Left ventricle myocardium superior (tissue), 1 donor: ENCODE data around the gene RIMBP2. TPM values are rescaled to one million over a fixed set of nuclear protein-coding genes. Genes with fewer than 3 reads are reported as not detected.
"Not testable (repeated sequence)": the region's sequence is repeated elsewhere in the genome, so short reads cannot be mapped to it uniquely, and the experiment has no call there.

Experiments used
- ATAC-seq: fragments of 200-7000 bp; cut with Tn5 transposase; one replicate; pipeline ENCODE4 v1.9.1; 2020; ENCODE audit warnings: mild to moderate bottlenecking, moderate library complexity
- DNase-seq: peaks from one replicate; pipeline ENCODE4 v3.0.0-alpha.2; 2020
- intact Hi-C: fragments of 100-400 bp; cut with micrococcal nuclease; formaldehyde crosslinking; loops from one replicate; pipeline ENCODE4 v1.11.0; 2022
- total RNA-seq: library from RNA; stranded (reverse); fragmentation: NEBNext Ultra II Directional; extraction: Animal tissue kit (Norgen Biotek cat#: 25700); gene quantifications from one replicate; pipeline ENCODE4 v1.2.1, GENCODE V29; 2021
- donor health status: DM: no; HTN: yes; CAD: no; lungs with severe emphysema.

Gene RIMBP2
- total RNA-seq, 1 donor from 2014 or later: 0.40 TPM

- DNase-seq (no peak), ATAC-seq (no peak)
- intact Hi-C loops: no loop called here
Measured at GRCh38 chr12:130591736-130592135, 124.4 kb downstream of the RIMBP2 start.

- DNase-seq (no peak), ATAC-seq (no peak)
- intact Hi-C loops: no loop called here
Measured at GRCh38 chr12:130590685-130591084, 125.4 kb downstream of the RIMBP2 start.

GRCh38 chr12:130589540-130590317, 126.4 kb downstream of the RIMBP2 start:
- DNase-seq: no peak
- intact Hi-C loops: no loop called here

GRCh38 chr12:130588696-130589539, 127.2 kb downstream of the RIMBP2 start:
- DNase-seq: no peak
- ATAC-seq: no peak
- intact Hi-C loops: no loop called here

More at GRCh38 chr12:130589540-130590317, 126.4 kb downstream of the RIMBP2 start:
- ATAC-seq: no peak

- ATAC-seq (no peak), DNase-seq (no peak)
- intact Hi-C loops: no loop called here
Measured at GRCh38 chr12:130587966-130588365, 128.1 kb downstream of the RIMBP2 start.

GRCh38 chr12:130584475-130584874, 131.6 kb downstream of the RIMBP2 start:
- ATAC-seq, DNase-seq, intact Hi-C loops: not testable (repeated sequence)

GRCh38 chr12:130583800-130584199, 132.3 kb downstream of the RIMBP2 start:
- ATAC-seq (no peak), DNase-seq (no peak)
- intact Hi-C loops: no loop called here

GRCh38 chr12:130583317-130583716, 132.8 kb downstream of the RIMBP2 start:
- intact Hi-C loops: no loop called here
- ATAC-seq (no peak), DNase-seq (no peak)

- ATAC-seq: no peak
- no peak for DNase-seq
- intact Hi-C loops: no loop called here
Measured at GRCh38 chr12:130582286-130582685, 133.8 kb downstream of the RIMBP2 start.

GRCh38 chr12:130581782-130582181, 134.3 kb downstream of the RIMBP2 start:
- intact Hi-C loops: no loop called here
- no peak for DNase-seq
- no peak for ATAC-seq

GRCh38 chr12:130579231-130579630, 136.9 kb downstream of the RIMBP2 start:
- DNase-seq (no peak), ATAC-seq (no peak)
- intact Hi-C loops: no loop called here

GRCh38 chr12:130577351-130577750, 138.7 kb downstream of the RIMBP2 start:
- no peak for ATAC-seq
- no peak for DNase-seq
- intact Hi-C loops: no loop called here

- no peak for DNase-seq
- ATAC-seq: no peak
- intact Hi-C loops: no loop called here
Measured at GRCh38 chr12:130576371-130576816, 139.7 kb downstream of the RIMBP2 start.

GRCh38 chr12:130574402-130574801, 141.7 kb downstream of the RIMBP2 start:
- ATAC-seq (no peak), DNase-seq (no peak)
- intact Hi-C loops: no loop called here

- intact Hi-C loops: no loop called here
- ATAC-seq (no peak), DNase-seq (no peak)
Measured at GRCh38 chr12:130573766-130574165, 142.3 kb downstream of the RIMBP2 start.

GRCh38 chr12:130573235-130573634, 142.9 kb downstream of the RIMBP2 start:
- intact Hi-C loops: no loop called here
- ATAC-seq: no peak
- no peak for DNase-seq

- no peak for ATAC-seq
- intact Hi-C loops: no loop called here
- no peak for DNase-seq
Measured at GRCh38 chr12:130572553-130572952, 143.5 kb downstream of the RIMBP2 start.

- DNase-seq (no peak), ATAC-seq (no peak)
- intact Hi-C loops: no loop called here
Measured at GRCh38 chr12:130571734-130572133, 144.4 kb downstream of the RIMBP2 start.

- intact Hi-C loops: no loop called here
- no peak for DNase-seq
- no peak for ATAC-seq
Measured at GRCh38 chr12:130571089-130571488, 145.0 kb downstream of the RIMBP2 start.

GRCh38 chr12:130569521-130569920, 146.6 kb downstream of the RIMBP2 start:
- no peak for ATAC-seq
- DNase-seq: no peak
- intact Hi-C loops: no loop called here
